ENCODE measurements around the gene HOXA13.

The HOXA13 gene

DNA sequence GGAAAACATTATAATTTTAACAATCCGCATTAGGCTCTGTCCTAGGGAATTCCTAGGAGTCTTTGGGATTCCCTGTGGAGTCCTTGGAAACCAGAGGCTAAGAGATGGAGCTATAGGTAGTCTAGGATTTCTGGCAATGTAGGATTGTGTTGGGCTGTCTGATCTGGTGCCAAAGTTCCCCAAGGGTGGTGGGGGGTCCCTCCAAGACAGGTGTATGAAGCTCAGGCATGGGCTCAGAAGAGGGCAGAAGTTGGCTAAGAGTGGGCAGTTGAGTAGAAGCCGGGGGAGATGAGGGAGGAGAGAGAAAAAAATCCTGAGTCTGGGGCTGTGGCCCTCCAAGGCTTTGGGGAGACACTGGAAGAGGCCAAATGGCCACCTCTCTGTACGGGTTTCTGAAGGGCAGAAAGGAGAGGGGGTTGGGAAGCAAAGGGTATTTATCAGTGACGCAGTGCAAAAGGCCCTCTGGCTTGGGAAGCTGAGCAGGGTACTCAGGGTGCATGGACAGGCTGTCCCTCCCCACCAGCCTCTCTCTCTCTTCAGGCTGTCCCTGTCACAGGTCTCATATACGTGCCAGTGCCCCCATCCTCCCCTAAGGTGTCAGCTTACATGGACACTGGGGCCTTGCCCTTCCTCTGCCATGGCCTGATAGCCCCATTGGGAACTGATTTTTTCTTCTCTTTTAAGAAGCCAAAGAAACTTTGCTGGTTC, 53.2 kb downstream of the HOXA13 start:
- DNase-seq = no peak

DNA sequence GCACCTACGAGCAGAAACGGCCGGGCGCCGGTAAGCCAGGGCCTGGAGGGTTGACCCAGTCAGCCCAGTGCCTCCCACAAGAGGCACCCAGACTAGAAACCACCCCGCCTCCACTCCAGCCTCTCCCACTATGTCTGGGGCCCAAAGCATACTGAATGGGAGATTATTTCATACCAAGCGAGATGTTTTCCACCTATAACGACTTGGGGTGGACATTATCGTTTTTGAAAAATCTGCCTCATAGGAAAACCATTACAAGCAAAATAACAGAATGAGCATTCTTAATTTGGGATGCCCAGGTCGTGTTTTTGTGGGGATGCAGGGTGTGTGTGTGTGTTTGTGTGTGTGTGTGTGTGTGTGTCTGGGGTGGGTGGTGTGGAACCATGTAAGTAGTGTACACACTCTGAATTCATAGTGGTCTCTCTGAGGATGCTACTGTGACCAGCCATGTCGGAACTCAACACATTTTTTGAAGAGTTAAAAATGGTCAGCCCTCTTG, 53.9 kb downstream of the HOXA13 start:
- DNase-seq = no peak

DNA sequence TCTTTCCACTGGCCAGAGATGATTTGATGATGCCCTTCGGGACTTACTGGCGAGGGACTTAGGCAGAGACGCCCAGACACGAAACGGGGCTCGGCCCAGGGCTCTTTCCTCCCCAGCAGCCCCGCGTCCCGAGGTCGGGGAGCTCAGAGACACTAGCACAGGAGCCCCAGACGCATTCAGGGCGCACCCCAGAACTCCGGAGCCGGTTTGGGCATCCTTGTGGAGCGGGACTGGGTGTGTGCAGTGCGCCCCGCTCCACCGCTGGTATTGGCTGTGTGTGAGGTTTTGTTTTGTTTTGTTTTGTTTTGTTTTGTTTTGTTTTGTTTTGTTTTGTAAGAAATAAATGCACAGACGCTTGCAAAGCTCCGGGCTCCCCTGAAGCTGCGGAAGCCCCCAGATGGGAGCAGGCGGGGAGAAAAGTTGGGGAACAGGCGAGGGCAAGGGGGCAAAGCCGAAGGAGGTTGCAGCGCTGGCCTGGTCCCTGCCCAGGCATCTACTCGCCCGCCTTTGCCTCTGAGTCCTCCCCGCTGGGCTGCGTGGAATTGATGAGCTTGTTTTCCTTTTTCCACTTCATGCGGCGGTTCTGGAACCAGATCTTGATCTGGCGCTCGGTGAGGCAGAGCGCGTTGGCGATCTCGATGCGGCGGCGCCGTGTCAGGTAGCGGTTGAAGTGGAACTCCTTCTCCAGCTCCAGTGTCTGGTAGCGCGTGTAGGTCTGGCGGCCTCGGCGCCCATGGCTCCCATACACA, 54.6 kb downstream of the HOXA13 start:
- DNase-seq = no peak

DNA sequence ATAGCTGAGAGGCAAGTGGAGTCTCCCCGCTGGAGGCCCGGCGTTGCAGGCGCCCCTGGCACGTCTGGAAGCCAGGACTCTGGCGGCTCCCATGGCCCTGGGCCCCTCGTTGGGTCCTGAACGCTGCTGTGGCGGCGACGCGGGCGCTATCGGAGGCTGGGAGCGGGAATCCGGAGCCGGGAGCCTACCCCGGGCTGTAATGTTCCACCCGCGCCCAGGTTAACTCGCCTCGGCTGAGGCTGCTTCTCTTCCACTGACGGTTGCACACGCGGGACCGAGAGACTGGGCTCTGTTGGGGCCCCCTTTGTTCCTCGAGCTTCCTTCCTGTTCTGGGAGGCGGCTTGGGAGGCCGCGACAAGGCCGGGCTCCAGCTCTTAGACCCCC, 55.1 kb downstream of the HOXA13 start:
- DNase-seq = no peak

Data from hematopoietic multipotent progenitor cell treated with erythropoietin and hydrocortisone succinate and interleukin-3 and kit ligand, for 4 days (in vitro differentiated cells).